ENCODE results near the gene PIEZO1. TPM values are rescaled to one million over a fixed set of nuclear protein-coding genes. Genes with fewer than 3 reads are reported as not detected.

The PIEZO1 gene
- total RNA-seq, 1 donor from 2014 or later = 247 TPM

DNA sequence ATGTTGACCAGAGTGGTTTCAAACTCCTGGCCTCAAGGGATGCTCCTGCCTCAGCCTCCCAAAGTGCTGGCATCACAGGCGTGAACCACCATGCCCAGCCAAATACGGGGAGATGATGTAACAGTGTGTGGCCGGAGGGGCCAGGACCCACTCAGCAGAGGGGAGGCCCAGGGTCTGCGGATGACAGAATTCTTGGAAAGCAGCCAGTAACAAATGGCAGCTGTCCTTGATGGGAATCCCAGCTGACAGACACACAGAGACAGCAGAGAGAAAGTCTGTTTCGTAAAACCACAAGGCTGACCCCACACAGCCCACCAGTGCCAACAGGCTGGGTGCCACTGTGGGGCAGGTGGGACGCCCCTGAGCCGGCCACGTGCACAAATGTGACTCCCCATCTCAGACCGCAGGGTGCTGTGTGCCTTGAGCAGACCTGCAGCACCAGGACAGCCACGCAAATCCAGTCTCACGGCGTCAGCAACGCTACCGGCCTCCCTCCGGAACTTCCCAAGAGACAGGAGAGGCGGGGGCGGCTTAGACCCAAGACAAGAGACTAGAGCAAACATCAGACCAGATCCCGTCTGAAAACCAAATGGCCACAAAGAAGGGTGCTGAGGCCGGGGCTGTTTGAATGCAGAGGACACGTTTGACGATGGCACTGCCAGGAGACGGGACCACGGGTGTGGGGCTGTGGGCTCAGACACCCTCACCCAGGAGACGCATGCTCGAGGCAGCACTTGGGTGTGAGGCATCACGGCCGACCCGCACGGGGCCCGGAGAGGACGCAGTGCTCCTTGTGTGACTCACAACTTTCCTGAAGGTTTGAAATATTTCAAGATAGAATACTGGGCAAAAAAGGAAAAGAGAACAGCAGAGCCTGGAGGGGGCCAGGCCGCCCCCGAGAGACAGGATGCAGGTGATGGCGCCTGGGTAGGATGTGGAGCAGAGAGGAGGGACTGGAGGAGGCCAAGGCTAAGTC, 54.1 kb downstream of the PIEZO1 start:
- no peaks in the 10 kb centered on the region for H3K27me3 Mint-ChIP-seq (ENCODE audit: low read depth, unreplicated experiment)
- peaks cover 9% of the 10 kb centered on the region for H3K4me1 Mint-ChIP-seq (ENCODE audit: low read depth, unreplicated experiment)
- DNase-seq (ENCODE audit: low read depth) (peak; percentile 62), FAIRE-seq (no peak)
- H3K4me3 Mint-ChIP-seq (ENCODE audit: unreplicated experiment) = peak overlapping the region; percentile 60
- H3K9ac ChIP-seq (ENCODE audit: low read length) = peak overlapping the region; percentile 53
- no peaks in the 10 kb centered on the region for H3K9me3 Mint-ChIP-seq (ENCODE audit: unreplicated experiment)
- H3K27ac ChIP-seq (ENCODE audit: low read depth, low read length) = peak overlapping the region; percentile 51
- H3K4me1 ChIP-seq (ENCODE audit: insufficient read depth, low read length) = peaks cover 12% of the 10 kb centered on the region
- peaks cover 3% of the 10 kb centered on the region for H3K36me3 ChIP-seq (ENCODE audit: insufficient read depth, low read length)
- no peak overlapping the region for H2AFZ ChIP-seq (ENCODE audit: low read depth, low read length)
- peak overlapping the region; percentile 55 for H3K4me2 ChIP-seq (ENCODE audit: low read length)
- H3K27me3 ChIP-seq (ENCODE audit: insufficient read depth, low read length) = no peaks in the 10 kb centered on the region
- no peak overlapping the region for H3K4me3 ChIP-seq (ENCODE audit: insufficient read depth, low read depth, low read length)
- peak overlapping the region; percentile 87 for H3K27ac Mint-ChIP-seq (ENCODE audit: unreplicated experiment)
- H3K36me3 Mint-ChIP-seq (ENCODE audit: low read depth, unreplicated experiment) = peaks cover 6% of the 10 kb centered on the region
- TF ChIP-seq EZH2 (IDR thresholded peaks at IDR 0.05; ENCODE audit: insufficient read depth, low read length) = no peak
- no peak for TF ChIP-seq CTCF (IDR thresholded peaks at IDR 0.05; ENCODE audit: insufficient read depth, low read depth, low read length)
- H3K79me2 ChIP-seq (ENCODE audit: insufficient read depth, low read length) = peaks cover 11% of the 10 kb centered on the region
- H3K9me3 ChIP-seq (ENCODE audit: insufficient read depth, low read depth, low read length) = no peaks in the 10 kb centered on the region
- H4K20me1 ChIP-seq (ENCODE audit: insufficient read depth, low read length) = peaks cover 51% of the 10 kb centered on the region

GRCh38 chr16:88727871-88728270, 57.1 kb downstream of the PIEZO1 start:
- no peak overlapping the region for H3K9ac ChIP-seq (ENCODE audit: low read length)
- no peak overlapping the region for H3K27ac Mint-ChIP-seq (ENCODE audit: unreplicated experiment)
- H2AFZ ChIP-seq (ENCODE audit: low read depth, low read length) = no peak overlapping the region
- no peak overlapping the region for H3K4me3 Mint-ChIP-seq (ENCODE audit: unreplicated experiment)
- H4K20me1 ChIP-seq (ENCODE audit: insufficient read depth, low read length) = peaks cover 28% of the 10 kb centered on the region
- H3K4me3 ChIP-seq (ENCODE audit: insufficient read depth, low read depth, low read length) = no peak overlapping the region
- peaks cover 4% of the 10 kb centered on the region for H3K79me2 ChIP-seq (ENCODE audit: insufficient read depth, low read length)
- H3K36me3 ChIP-seq (ENCODE audit: insufficient read depth, low read length) = peaks cover 5% of the 10 kb centered on the region
- H3K27me3 Mint-ChIP-seq (ENCODE audit: low read depth, unreplicated experiment) = no peaks in the 10 kb centered on the region
- H3K4me1 ChIP-seq (ENCODE audit: insufficient read depth, low read length) = peaks cover 12% of the 10 kb centered on the region
- TF ChIP-seq EZH2 (IDR thresholded peaks at IDR 0.05; ENCODE audit: insufficient read depth, low read length) = no peak
- TF ChIP-seq CTCF (IDR thresholded peaks at IDR 0.05; ENCODE audit: insufficient read depth, low read depth, low read length) = no peak
- H3K4me1 Mint-ChIP-seq (ENCODE audit: low read depth, unreplicated experiment) = peaks cover 9% of the 10 kb centered on the region
- H3K27ac ChIP-seq (ENCODE audit: low read depth, low read length) = no peak overlapping the region
- no peak overlapping the region for H3K4me2 ChIP-seq (ENCODE audit: low read length)
- no peaks in the 10 kb centered on the region for H3K27me3 ChIP-seq (ENCODE audit: insufficient read depth, low read length)
- DNase-seq (ENCODE audit: low read depth) (no peak), FAIRE-seq (no peak)
- no peaks in the 10 kb centered on the region for H3K9me3 ChIP-seq (ENCODE audit: insufficient read depth, low read depth, low read length)
- H3K36me3 Mint-ChIP-seq (ENCODE audit: low read depth, unreplicated experiment) = peaks cover 6% of the 10 kb centered on the region
- no peaks in the 10 kb centered on the region for H3K9me3 Mint-ChIP-seq (ENCODE audit: unreplicated experiment)

DNA sequence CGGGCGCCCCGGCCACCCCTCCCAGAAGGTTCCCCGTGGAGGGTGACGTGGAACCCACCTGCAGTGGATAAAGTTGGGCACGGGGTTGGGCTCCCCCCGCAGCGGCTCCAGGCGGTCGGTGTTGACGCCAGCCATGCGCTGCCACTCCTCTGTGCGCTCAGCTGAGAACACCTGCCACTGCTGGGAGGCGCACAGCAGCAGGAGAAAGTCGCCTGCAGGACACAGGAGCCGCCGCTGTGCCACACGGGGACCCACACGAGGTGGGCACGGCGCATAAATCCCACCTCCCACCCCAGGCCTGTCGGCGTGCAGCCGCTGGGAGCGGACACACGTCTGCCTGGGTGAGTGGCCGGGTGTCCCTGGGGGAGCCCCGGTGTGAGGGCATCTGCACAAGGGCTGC, 58.0 kb downstream of the PIEZO1 start:
- Histone ChIP-seq H3K4me1 (ENCODE audit: insufficient read depth, low read length) (peaks cover 12% of the 10 kb centered on the region), H3K9ac (ENCODE audit: low read length) (no peak overlapping the region), H4K20me1 (ENCODE audit: insufficient read depth, low read length) (peaks cover 25% of the 10 kb centered on the region), H3K27ac (ENCODE audit: low read depth, low read length) (no peak overlapping the region), H3K79me2 (ENCODE audit: insufficient read depth, low read length) (peaks cover 4% of the 10 kb centered on the region), H3K4me3 (ENCODE audit: insufficient read depth, low read depth, low read length) (no peak overlapping the region), H3K27me3 (ENCODE audit: insufficient read depth, low read length) (no peaks in the 10 kb centered on the region), H3K4me2 (ENCODE audit: low read length) (no peak overlapping the region), H3K36me3 (ENCODE audit: insufficient read depth, low read length) (peaks cover 8% of the 10 kb centered on the region), H3K9me3 (ENCODE audit: insufficient read depth, low read depth, low read length) (no peaks in the 10 kb centered on the region), H2AFZ (ENCODE audit: low read depth, low read length) (no peak overlapping the region)
- H3K4me3 Mint-ChIP-seq (ENCODE audit: unreplicated experiment) = no peak overlapping the region
- TF ChIP-seq EZH2 (IDR thresholded peaks at IDR 0.05; ENCODE audit: insufficient read depth, low read length) (no peak), CTCF (IDR thresholded peaks at IDR 0.05; ENCODE audit: insufficient read depth, low read depth, low read length) (no peak)
- H3K9me3 Mint-ChIP-seq (ENCODE audit: unreplicated experiment) = no peaks in the 10 kb centered on the region
- FAIRE-seq = no peak
- H3K27ac Mint-ChIP-seq (ENCODE audit: unreplicated experiment) = no peak overlapping the region
- no peak for DNase-seq (ENCODE audit: low read depth)
- H3K36me3 Mint-ChIP-seq (ENCODE audit: low read depth, unreplicated experiment) = peaks cover 6% of the 10 kb centered on the region
- peaks cover 9% of the 10 kb centered on the region for H3K4me1 Mint-ChIP-seq (ENCODE audit: low read depth, unreplicated experiment)
- no peaks in the 10 kb centered on the region for H3K27me3 Mint-ChIP-seq (ENCODE audit: low read depth, unreplicated experiment)

Data from astrocyte (in vitro differentiated cells and primary cell).